K562 (cell line): ENCODE results near the gene SAMD11. TPM values are rescaled to one million over a fixed set of nuclear protein-coding genes. Genes with fewer than 3 reads are reported as not detected.

Experiments
- C11orf30 ChIP-seq: fragments of 450-650 bp; IDR thresholded peaks from 2 replicates; pipeline ENCODE4 v1.6.1; 2016; ENCODE audit warnings: low read depth, mild to moderate bottlenecking
- CBFA2T2 ChIP-seq: fragments of 450-650 bp; conservative IDR thresholded peaks from 2 replicates; pipeline ENCODE4 v1.6.1; 2017; ENCODE audit warnings: mild to moderate bottlenecking
- CBFA2T3 ChIP-seq: fragments of 450-650 bp; IDR thresholded peaks from 2 replicates; pipeline ENCODE4 v1.6.1; 2017
- CEBPB ChIP-seq: fragments of 450-650 bp; IDR thresholded peaks from 2 replicates; pipeline ENCODE4 v1.6.1; 2016; ENCODE audit warnings: missing genetic modification characterization, missing compliant biosample characterization
- DACH1 ChIP-seq: fragments of 450-650 bp; IDR thresholded peaks from 2 replicates; pipeline ENCODE4 v1.6.1; 2018; ENCODE audit not compliant: partially characterized antibody
- DDX20 ChIP-seq: fragments of 450-650 bp; IDR thresholded peaks from 2 replicates; pipeline ENCODE4 v1.6.1; 2016; ENCODE audit warnings: missing genetic modification characterization, low read depth, mild to moderate bottlenecking, missing compliant biosample characterization, moderate library complexity
- EGR1 ChIP-seq: fragments of 450-650 bp; conservative IDR thresholded peaks from 2 replicates; pipeline ENCODE4 v1.6.1; 2017; ENCODE audit warnings: mild to moderate bottlenecking
- ETV5 ChIP-seq: sonication (generic); formaldehyde crosslinking; IDR thresholded peaks from 2 replicates; pipeline ENCODE4 v1.4.0; 2020; ENCODE audit warnings: low read depth, mild to moderate bottlenecking, missing genetic modification reagents
- GABPB1 ChIP-seq: sonication (generic); formaldehyde crosslinking; IDR thresholded peaks from 2 replicates; pipeline ENCODE4 v1.8.0; 2022; ENCODE audit warnings: mild to moderate bottlenecking, missing genetic modification reagents
- HNRNPK ChIP-seq: fragments of 200-400 bp; formaldehyde crosslinking; IDR thresholded peaks from one replicate; pipeline ENCODE4 v1.6.1; 2018; ENCODE audit warnings: mild to moderate bottlenecking, low read depth, low read length; ENCODE audit not compliant: poor library complexity, severe bottlenecking
- MEF2A ChIP-seq: IDR thresholded peaks from 2 replicates; pipeline ENCODE4 v1.6.1; 2011; ENCODE audit warnings: low read depth, mild to moderate bottlenecking, low read length, moderate library complexity; ENCODE audit not compliant: control insufficient read depth
- POLR3A ChIP-seq: IDR thresholded peaks from 2 replicates; pipeline ENCODE4 v1.6.1; 2011; ENCODE audit warnings: borderline replicate concordance, mild to moderate bottlenecking, moderate library complexity; ENCODE audit not compliant: insufficient read length, insufficient read depth; ENCODE audit errors: extremely low read depth
- SMAD1 ChIP-seq: fragments of 150-350 bp; IDR thresholded peaks from 2 replicates; pipeline ENCODE4 v1.6.1; 2014; ENCODE audit warnings: low read length, low read depth; ENCODE audit not compliant: partially characterized antibody
- SNIP1 ChIP-seq: fragments of 450-650 bp; IDR thresholded peaks from 2 replicates; pipeline ENCODE4 v1.7.1; 2017; ENCODE audit warnings: low read depth, mild to moderate bottlenecking
- SRF ChIP-seq, 2 experiments: fragments of 250-450, 450-650 bp in 1 of 2; sonication (Bioruptor Pico) in 1 of 2; sonication (generic) in 1 of 2; formaldehyde crosslinking; IDR thresholded peaks; 2 replicates each; pipeline versions ENCODE4 v1.5.0 to v1.5.1; 2020 to 2022; ENCODE audit warnings: mild to moderate bottlenecking in 1 of 2, missing genetic modification reagents in 1 of 2
- ZBTB7A ChIP-seq: IDR thresholded peaks from 2 replicates; pipeline ENCODE4 v1.6.1; 2011; ENCODE audit warnings: low read depth, mild to moderate bottlenecking, low read length, moderate library complexity, borderline replicate concordance; ENCODE audit not compliant: control insufficient read depth
- ZNF263 ChIP-seq: sonication (generic); formaldehyde crosslinking; IDR thresholded peaks from 2 replicates; pipeline ENCODE4 v1.8.0; 2022; ENCODE audit warnings: mild to moderate bottlenecking, missing genetic modification reagents, borderline replicate concordance
- polyA plus RNA-seq, 8 experiments: library from polyadenylated mRNA; depleted of rRNA in 4 of 8; stranded (reverse) in 5 of 8; unstranded in 3 of 8; fragments of >200 nt; fragmentation: Nextera tagmentation in 2 of 8; fragmentation: Illumina TruSeq in 1 of 8; extraction: Ambion mirVana in 2 of 8; extraction: Trizol in 1 of 8; gene quantifications; 2 replicates each; pipeline versions ENCODE4 v1.2.1 to v1.2.3, GENCODE V29; 2011 to 2014; ENCODE audit warnings: inconsistent platforms in 1 of 8, missing spikeins in 1 of 8
- total RNA-seq, 7 experiments: library from RNA; depleted of rRNA in 6 of 7; stranded (reverse); fragments of >200 nt in 6 of 7; fragmentation: Illumina TruSeq in 2 of 7; extraction: Trizol in 2 of 7; gene quantifications; 2 replicates each; pipeline versions ENCODE4 v1.2.1 to v1.2.3, GENCODE V29; 2011 to 2021; ENCODE audit warnings: low replicate concordance in 1 of 7
- TF ChIP-seq, protein P1 (sequence below), 2 experiments: IDR thresholded peaks; 2 replicates each; pipeline ENCODE4 v1.6.1; 2012; ENCODE audit warnings: improper control_type of control experiment in 2 of 2, low read depth in 2 of 2, low read length in 2 of 2, borderline replicate concordance in 1 of 2
- TF ChIP-seq, protein P2 (sequence below): fragments of 250-450 bp; sonication (Bioruptor Pico); IDR thresholded peaks from 2 replicates; pipeline ENCODE4 v1.5.0; 2021; ENCODE audit warnings: mild to moderate bottlenecking, moderate library complexity

The SAMD11 gene
- total and polyA plus RNA-seq, 9 of the 15 experiments (the other 6 are each of a cell fraction or from before 2014, with no cell fraction given): 0.07 to 0.82 (median 0.11) TPM; not detected in 2

DNA sequence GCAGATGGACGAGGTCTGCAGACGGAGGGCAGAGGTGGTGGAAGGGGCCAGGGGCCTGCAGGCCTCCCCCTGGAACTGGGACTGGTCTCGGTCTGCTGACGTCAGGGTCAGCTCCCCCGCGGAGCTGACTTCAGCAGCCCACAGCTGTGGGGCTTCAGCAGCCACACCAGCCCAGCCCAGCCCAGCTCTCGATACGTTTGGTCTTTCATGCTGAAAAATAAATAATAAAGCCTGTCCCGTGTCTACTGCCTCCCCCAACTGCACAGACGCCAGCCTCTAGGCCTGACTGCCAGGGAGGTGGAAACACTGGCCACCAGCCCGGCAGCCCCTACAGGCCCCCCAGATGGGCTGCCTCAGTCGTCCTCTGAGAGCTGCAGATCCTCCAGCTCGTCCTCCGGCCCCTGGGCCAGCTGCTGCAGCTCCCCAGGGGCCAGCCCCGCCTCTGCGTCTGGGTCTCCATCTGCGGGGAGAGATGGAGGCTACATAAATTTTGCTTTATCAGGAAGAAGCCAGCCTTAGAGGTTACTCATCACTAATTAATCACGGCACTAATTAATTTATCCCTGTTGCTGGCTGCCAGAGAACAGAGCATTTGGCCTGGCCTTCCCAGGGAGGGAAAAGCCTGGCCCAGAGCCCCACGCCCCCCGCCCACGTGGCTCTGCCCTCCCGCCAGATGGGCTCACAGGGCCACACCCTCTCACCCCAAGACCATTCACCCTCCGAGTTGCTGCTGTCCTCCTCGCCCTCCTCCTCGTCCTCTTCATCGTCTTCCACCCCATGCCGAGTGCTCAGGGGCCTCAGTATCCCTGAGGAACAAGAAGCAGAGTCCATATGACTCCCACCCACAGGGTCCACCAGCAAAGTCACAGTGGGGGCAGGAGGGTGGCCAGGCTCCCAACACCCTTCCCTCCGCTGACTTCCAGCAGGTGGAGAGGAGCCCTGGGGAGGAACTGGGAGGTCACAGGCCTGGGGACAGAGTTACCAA lies 20.9 kb downstream of the SAMD11 start (continued):
- TF ChIP-seq GABPB1 (CRISPR knock-in tag) (no peak), ZBTB7A (peak; percentile 25; the same call in 1 of the 2 replicates), ETV5 (CRISPR knock-in tag) (no peak), POLR3A (no peak), HNRNPK (no peak), C11orf30 (no peak), MEF2A (no peak), SRF (CRISPR knock-in tag; IDR thresholded peaks at IDR 0.05) (no peak), ZNF263 (peak; percentile 72), DDX20 (tag) (no peak), CBFA2T3 (0 out of 2 replicates have a peak, but pooled peaks have one; percentile 40), EGR1 (peak; percentile 37), SNIP1 (no peak), CBFA2T2 (no peak), CEBPB (tag) (no peak), SMAD1 (no peak), DACH1 (peak; percentile 50)
- TF ChIP-seq, protein P1, sequence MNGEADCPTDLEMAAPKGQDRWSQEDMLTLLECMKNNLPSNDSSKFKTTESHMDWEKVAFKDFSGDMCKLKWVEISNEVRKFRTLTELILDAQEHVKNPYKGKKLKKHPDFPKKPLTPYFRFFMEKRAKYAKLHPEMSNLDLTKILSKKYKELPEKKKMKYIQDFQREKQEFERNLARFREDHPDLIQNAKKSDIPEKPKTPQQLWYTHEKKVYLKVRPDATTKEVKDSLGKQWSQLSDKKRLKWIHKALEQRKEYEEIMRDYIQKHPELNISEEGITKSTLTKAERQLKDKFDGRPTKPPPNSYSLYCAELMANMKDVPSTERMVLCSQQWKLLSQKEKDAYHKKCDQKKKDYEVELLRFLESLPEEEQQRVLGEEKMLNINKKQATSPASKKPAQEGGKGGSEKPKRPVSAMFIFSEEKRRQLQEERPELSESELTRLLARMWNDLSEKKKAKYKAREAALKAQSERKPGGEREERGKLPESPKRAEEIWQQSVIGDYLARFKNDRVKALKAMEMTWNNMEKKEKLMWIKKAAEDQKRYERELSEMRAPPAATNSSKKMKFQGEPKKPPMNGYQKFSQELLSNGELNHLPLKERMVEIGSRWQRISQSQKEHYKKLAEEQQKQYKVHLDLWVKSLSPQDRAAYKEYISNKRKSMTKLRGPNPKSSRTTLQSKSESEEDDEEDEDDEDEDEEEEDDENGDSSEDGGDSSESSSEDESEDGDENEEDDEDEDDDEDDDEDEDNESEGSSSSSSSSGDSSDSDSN (IDR thresholded peaks at IDR 0.05; ENCODE audit: borderline replicate concordance in 1 of 2, low read depth in 2 of 2, low read length in 2 of 2): no peak
- TF ChIP-seq, protein P2, sequence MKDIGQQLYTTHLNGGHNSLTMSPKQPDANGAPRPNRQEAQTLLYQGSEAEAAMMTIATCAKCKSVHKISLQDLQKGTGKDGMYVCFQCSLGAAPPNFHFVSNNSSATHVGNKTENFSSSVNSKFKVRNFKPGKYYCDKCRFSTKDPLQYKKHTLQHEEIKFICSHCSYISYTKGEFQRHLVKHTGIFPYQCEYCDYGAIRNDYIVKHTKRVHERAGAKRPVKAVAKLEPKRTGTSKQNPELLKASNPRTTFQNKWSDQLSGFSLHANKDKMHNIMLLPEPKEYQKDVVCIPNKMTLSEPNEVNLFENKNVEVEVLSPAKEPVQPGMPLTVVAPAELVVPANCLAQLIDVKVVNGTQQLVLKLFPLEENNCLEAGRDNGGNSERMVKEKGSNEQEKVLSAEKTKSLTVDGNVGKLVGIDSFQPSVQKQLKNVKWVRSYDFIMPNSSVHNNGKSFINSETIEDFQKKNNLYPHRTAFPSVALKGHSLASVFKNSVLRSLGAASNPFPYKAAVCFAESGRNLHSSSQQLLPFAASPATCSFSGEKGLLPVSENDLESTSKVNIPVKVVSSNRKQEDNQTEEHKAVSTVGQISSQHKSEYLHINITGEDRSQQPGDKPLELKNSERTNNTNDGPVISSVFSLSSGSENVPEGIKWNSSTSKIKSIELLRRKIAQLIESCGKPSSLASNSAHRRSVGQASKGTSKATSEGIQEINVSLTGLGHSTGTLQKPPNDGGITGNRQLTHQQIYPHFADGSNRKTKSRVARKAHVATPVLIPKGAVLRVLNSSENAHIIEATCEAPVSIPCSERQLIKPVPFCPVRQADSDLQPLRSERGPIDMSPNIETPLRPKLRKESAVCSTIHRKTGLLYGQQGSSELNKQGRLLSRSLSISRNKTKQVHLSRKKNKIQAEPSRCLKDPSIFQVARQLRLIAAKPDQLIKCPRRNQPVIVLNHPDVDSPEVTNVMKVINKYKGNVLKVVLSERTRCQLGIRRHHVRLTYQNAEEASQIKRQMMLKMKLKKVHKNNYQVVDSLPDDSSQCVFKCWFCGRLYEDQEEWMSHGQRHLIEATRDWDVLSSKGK (CRISPR knock-in tag): no peak
